HepG2 (cell line): ENCODE results near the gene LAMC3.
"Not testable (repeated sequence)": the region's sequence is repeated elsewhere in the genome, so short reads cannot be mapped to it uniquely, and the experiment has no call there.

Source experiments
- ADNP ChIP-seq: sonication (generic); formaldehyde crosslinking; IDR thresholded peaks from 2 replicates; pipeline ENCODE4 v1.4.0; 2020; ENCODE audit warnings: missing genetic modification reagents
- ATF2 ChIP-seq: sonication (generic); formaldehyde crosslinking; IDR thresholded peaks from 2 replicates; pipeline ENCODE4 v1.4.0; 2020; ENCODE audit warnings: missing genetic modification reagents
- ATF6 ChIP-seq: sonication (generic); formaldehyde crosslinking; conservative IDR thresholded peaks from 2 replicates; pipeline ENCODE4 v1.4.0; 2020; ENCODE audit warnings: missing genetic modification reagents
- CTCF ChIP-seq: sonication (generic); formaldehyde crosslinking; IDR thresholded peaks from 2 replicates; pipeline ENCODE4 v1.5.0; 2020; ENCODE audit warnings: mild to moderate bottlenecking, missing genetic modification reagents, moderate library complexity
- EZH2 ChIP-seq: conservative IDR thresholded peaks from 2 replicates; pipeline ENCODE4 v1.6.1; 2012; ENCODE audit warnings: mild to moderate bottlenecking, low read depth, low read length, moderate library complexity
- GLI4 ChIP-seq: sonication (generic); formaldehyde crosslinking; IDR thresholded peaks from 2 replicates; pipeline ENCODE4 v1.5.1; 2020; ENCODE audit warnings: missing genetic modification reagents, mild to moderate bottlenecking, moderate library complexity, borderline replicate concordance
- ZNF121 ChIP-seq: sonication (generic); formaldehyde crosslinking; IDR thresholded peaks from 2 replicates; pipeline ENCODE4 v1.5.0; 2020; ENCODE audit warnings: mild to moderate bottlenecking, missing genetic modification reagents

- TF ChIP-seq CTCF (CRISPR knock-in tag); ADNP; ZNF121 (CRISPR knock-in tag); ATF2 (CRISPR knock-in tag); ATF6 (CRISPR knock-in tag); GLI4 (CRISPR knock-in tag); EZH2: not testable (repeated sequence)
Measured at GRCh38 chr9:131099845-131100244, 90.9 kb downstream of the LAMC3 start.
